Osteoblast (primary cell): ENCODE measurements around the gene POC1B. TPM values are rescaled to one million over a fixed set of nuclear protein-coding genes. Genes with fewer than 3 reads are reported as not detected.
A peak's percentile ranks its signal among the peaks of the same experiment; 100 is the strongest.

Source experiments
- DNase-seq: peaks from one replicate; pipeline ENCODE4 v3.0.0; 2011; ENCODE audit warnings: low spot score, mixed read lengths; ENCODE audit not compliant: insufficient read length; ENCODE audit errors: missing footprints
- H2AFZ ChIP-seq: 2 replicates; pipeline ENCODE4 v1.6.0; 2011; ENCODE audit warnings: mild to moderate bottlenecking, low read length
- H3K27ac ChIP-seq: 2 replicates; pipeline ENCODE4 v1.5.1; 2011; ENCODE audit warnings: mild to moderate bottlenecking, low read depth, low read length, moderate library complexity
- H3K27me3 ChIP-seq: 2 replicates; pipeline ENCODE4 v1.6.0; 2012; ENCODE audit warnings: mild to moderate bottlenecking, control low read depth, inconsistent platforms, low read length, moderate library complexity; ENCODE audit not compliant: insufficient read depth
- H3K36me3 ChIP-seq: 2 replicates; pipeline ENCODE4 v1.5.1; 2011; ENCODE audit warnings: mild to moderate bottlenecking, low read length, control low read depth, moderate library complexity; ENCODE audit not compliant: insufficient read depth
- H3K4me1 ChIP-seq: 2 replicates; pipeline ENCODE4 v1.5.1; 2011; ENCODE audit warnings: mild to moderate bottlenecking, low read length, control low read depth, moderate library complexity; ENCODE audit not compliant: insufficient read depth
- H3K4me2 ChIP-seq: 2 replicates; pipeline ENCODE4 v1.6.0; 2011; ENCODE audit warnings: mild to moderate bottlenecking, low read length; ENCODE audit not compliant: insufficient read depth
- H3K4me3 ChIP-seq: fragments of 200-600 bp; sonication (generic); 3 replicates; pipeline ENCODE4 v1.5.1; 2012; ENCODE audit warnings: mild to moderate bottlenecking, low read length, inconsistent platforms; ENCODE audit not compliant: insufficient read depth
- H3K79me2 ChIP-seq: 2 replicates; pipeline ENCODE4 v1.6.0; 2012; ENCODE audit warnings: mild to moderate bottlenecking, low read length, control low read depth, inconsistent platforms; ENCODE audit not compliant: insufficient read depth
- H3K9me3 ChIP-seq: 2 replicates; pipeline ENCODE4 v1.5.1; 2011; ENCODE audit warnings: low read depth, low read length, control low read depth
- H4K20me1 ChIP-seq: 2 replicates; pipeline ENCODE4 v1.6.0; 2012; ENCODE audit warnings: mild to moderate bottlenecking, low read length, control low read depth; ENCODE audit not compliant: insufficient read depth
- total RNA-seq: library from RNA; depleted of rRNA; stranded (reverse); fragments of >200 nt; gene quantifications from 2 replicates; pipeline ENCODE4 v1.2.3, GENCODE V29; 2012
- TF ChIP-seq, protein P1 (sequence below): IDR thresholded peaks from 2 replicates; pipeline ENCODE4 v1.5.1; 2011; ENCODE audit warnings: mild to moderate bottlenecking, low read depth, low read length, moderate library complexity; ENCODE audit errors: extremely low read depth

Gene POC1B
- total RNA-seq, 1 donor, result 10.9 TPM

DNA sequence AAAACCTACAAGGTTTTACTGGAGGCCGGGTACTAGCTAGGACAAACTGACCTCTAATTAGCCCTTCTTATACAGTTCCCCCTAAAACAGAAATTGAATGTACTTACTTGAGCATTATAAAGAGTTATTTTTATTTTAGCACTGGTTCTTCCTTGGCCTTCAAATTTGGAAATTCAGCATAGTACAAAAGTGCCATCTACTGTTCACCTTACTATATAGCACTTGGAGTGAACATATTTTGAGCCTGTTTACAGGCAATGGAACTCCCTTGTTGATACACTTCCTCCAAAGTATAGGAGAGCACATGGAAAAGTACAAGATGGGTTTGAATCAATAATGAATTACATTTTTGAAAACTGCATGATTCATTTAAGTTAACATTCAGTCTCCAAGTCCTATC, 3.9 kb upstream of the POC1B start:
- peak; percentile 82 for DNase-seq
- H3K9me3 ChIP-seq, result no peaks in the 10 kb centered on the region
- TF ChIP-seq, protein P1, sequence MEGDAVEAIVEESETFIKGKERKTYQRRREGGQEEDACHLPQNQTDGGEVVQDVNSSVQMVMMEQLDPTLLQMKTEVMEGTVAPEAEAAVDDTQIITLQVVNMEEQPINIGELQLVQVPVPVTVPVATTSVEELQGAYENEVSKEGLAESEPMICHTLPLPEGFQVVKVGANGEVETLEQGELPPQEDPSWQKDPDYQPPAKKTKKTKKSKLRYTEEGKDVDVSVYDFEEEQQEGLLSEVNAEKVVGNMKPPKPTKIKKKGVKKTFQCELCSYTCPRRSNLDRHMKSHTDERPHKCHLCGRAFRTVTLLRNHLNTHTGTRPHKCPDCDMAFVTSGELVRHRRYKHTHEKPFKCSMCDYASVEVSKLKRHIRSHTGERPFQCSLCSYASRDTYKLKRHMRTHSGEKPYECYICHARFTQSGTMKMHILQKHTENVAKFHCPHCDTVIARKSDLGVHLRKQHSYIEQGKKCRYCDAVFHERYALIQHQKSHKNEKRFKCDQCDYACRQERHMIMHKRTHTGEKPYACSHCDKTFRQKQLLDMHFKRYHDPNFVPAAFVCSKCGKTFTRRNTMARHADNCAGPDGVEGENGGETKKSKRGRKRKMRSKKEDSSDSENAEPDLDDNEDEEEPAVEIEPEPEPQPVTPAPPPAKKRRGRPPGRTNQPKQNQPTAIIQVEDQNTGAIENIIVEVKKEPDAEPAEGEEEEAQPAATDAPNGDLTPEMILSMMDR, result peak; percentile 80
- H3K27me3 ChIP-seq, result no peaks in the 10 kb centered on the region
- H3K4me2 ChIP-seq, result no peak overlapping the region
- peaks cover 4% of the 10 kb centered on the region for H3K4me1 ChIP-seq
- H4K20me1 ChIP-seq, result peaks cover 4% of the 10 kb centered on the region
- no peak overlapping the region for H3K27ac ChIP-seq
- H3K4me3 ChIP-seq, result no peak overlapping the region
- H3K36me3 ChIP-seq, result no peaks in the 10 kb centered on the region
- H3K79me2 ChIP-seq, result peaks cover 4% of the 10 kb centered on the region
- H2AFZ ChIP-seq, result no peak overlapping the region

DNA sequence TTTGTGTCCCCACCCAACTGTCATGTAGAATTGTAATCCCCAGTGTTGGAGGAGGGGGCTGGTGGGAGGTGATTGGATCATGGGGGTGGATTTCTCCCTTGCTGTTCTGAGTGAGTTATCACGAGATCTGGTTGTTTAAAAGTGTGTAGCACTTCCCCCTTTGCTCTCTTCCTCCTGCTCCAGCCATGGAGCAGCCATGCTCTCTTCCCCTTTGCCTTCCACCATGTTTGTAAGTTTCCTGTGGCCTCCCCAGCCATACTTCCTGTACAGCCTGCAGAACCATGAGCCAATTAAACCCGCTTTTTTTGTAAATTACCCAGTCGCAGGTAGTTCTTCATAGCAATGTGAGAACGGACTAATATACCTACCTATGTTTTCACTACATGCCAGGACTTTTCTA, 2.6 kb upstream of the POC1B start:
- Histone ChIP-seq H2AFZ (no peak overlapping the region), H3K27ac (no peak overlapping the region), H3K27me3 (no peaks in the 10 kb centered on the region), H3K4me3 (no peak overlapping the region), H4K20me1 (no peaks in the 10 kb centered on the region), H3K36me3 (peaks cover under 1% of the 10 kb centered on the region), H3K9me3 (no peaks in the 10 kb centered on the region), H3K4me2 (no peak overlapping the region), H3K79me2 (peaks cover 16% of the 10 kb centered on the region), H3K4me1 (peaks cover 12% of the 10 kb centered on the region)
- TF ChIP-seq, protein P1, result no peak
- no peak for DNase-seq

DNA sequence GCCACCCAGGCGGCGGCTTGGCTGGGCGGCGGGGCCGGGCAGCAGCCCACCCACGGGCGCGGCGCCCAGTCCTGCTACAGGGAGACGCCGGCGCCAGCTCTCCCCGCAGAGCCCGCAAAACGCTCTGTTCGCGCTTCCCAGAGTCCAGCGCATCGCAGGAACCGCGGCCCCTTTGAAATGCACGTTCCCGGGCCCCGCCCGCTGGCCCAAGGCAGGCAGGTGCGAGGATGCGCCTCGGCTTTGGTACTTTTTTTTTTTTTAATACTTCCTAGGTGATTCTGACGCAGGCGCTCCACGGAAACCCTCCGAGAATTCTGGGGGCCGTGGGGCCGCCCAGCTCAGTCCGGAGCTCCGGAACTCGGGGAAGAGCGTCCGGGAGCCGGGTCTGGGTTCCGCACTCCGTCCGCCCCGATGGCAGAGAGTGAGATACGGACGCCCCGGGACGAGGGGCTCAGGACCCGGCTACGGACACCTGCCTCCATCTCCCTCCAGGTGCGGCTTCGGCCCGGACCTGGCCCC, 483 bp downstream of the POC1B start:
- peak; percentile 81 for DNase-seq
- TF ChIP-seq, protein P1, result no peak
- Histone ChIP-seq H3K79me2 (peaks cover 40% of the 10 kb centered on the region), H4K20me1 (no peaks in the 10 kb centered on the region), H3K4me2 (peak overlapping the region; percentile 82), H3K27me3 (no peaks in the 10 kb centered on the region), H2AFZ (peak overlapping the region; percentile 99), H3K36me3 (peaks cover 6% of the 10 kb centered on the region), H3K9me3 (no peaks in the 10 kb centered on the region), H3K4me3 (peak overlapping the region; percentile 94), H3K27ac (peak overlapping the region; percentile 81), H3K4me1 (peaks cover 20% of the 10 kb centered on the region)

DNA sequence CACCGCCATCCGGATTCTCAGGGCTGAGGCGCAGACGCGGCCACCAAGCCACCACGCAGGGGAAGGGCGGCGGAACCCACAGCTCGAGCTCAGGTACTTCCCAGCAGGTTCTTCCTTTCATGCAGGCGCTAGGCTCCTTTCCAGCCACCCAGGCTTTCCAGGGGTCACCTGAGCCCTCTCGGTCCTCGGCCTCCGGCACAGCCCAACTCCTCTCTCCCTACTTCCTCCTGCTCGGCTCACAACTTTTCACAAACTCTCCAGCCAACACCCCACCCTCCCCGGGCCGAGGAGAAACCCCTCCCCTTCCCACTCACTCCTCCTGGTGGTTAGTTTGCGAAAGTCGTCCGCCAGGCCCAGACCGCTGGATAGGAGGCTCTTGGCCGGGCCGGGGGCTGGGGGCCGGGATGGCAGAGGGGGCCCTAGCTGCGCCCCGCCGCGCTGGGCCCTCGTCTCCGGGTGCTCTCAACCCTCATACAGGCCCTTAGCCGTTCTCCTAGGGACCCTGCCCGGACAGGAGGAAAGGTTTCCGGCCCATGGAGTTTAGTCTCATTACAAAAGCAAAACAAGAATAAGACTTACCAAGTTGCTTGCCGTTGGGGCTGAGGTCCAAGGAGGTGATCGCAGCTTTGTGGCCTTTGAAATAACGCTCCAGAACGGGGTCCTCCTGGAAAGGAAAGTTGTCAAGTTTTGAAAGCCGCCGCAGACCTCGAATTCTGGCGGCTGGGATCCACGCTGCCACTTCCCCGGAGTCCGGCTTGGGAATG, 1.1 kb downstream of the POC1B start, which contains the start of gene GALNT4:
Gene GALNT4 (minus strand): TSS at position 256 of the 764 bp plus-strand sequence. CDS start 247 bp downstream, at position 9.
- H2AFZ ChIP-seq, result peak within 1 kb of the TSS; percentile 99
- peak within 1 kb of the TSS; percentile 81 for H3K27ac ChIP-seq
- H3K4me2 ChIP-seq, result peak within 1 kb of the TSS; percentile 82
- no peaks in the 10 kb centered on the region for H3K9me3 ChIP-seq
- H3K4me1 ChIP-seq, result peaks cover 20% of the 10 kb centered on the region
- no peaks in the 10 kb centered on the region for H3K27me3 ChIP-seq
- TF ChIP-seq, protein P1, result peak; percentile 59
- DNase-seq, result peak; percentile 99
- peaks cover 42% of the 10 kb centered on the region for H3K79me2 ChIP-seq
- peak within 1 kb of the TSS; percentile 94 for H3K4me3 ChIP-seq
- peaks cover 6% of the 10 kb centered on the region for H3K36me3 ChIP-seq
- no peaks in the 10 kb centered on the region for H4K20me1 ChIP-seq
